Measurements from ENCODE around the gene EEPD1. TPM values are rescaled to one million over a fixed set of nuclear protein-coding genes. Genes with fewer than 3 reads are reported as not detected.

The EEPD1 gene
- total RNA-seq, 1 experiment from 2014 or later = 7.8 TPM

DNA sequence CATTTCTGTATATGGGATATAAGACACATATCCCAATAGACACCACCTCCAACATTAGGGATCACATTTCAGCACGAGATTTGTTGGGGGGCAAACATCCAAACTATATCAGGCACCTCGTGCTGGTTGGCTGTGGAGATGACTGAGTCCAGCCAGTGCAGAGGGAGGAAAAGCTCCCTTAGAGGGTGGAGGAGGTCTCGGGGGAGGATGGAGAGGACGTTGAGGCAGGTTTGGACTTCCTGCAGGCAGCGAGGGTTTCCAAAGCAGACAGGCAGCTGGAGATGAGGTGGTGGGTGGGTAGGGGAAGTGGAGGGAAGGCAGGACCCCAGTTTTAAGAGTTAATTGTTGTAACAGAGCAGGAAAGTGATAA is 56.7 kb downstream of the EEPD1 start:
- CTCF ChIA-PET = interaction anchor here (1.1 kb wide), 1 partner anchor 58 kb away, joined by 3 read pairs; no protein-coding TSS in a partner anchor
- Mint-ChIP-seq H3K9me3 (peaks cover 9% of the 10 kb centered on the region), H3K27me3 (ENCODE audit: low read depth) (no peaks in the 10 kb centered on the region), H3K27ac (no peak overlapping the region), H3K4me3 (no peak overlapping the region), H3K4me1 (peaks cover 52% of the 10 kb centered on the region), H3K36me3 (peaks cover 8% of the 10 kb centered on the region)
- ATAC-seq (no peak), DNase-seq (ENCODE audit: low spot score) (no peak)
- POLR2A ChIA-PET = interaction anchor here (0.6 kb wide), 1 partner anchor 43 kb away, joined by 4 read pairs; no protein-coding TSS in a partner anchor
- peak; percentile 37; the same call in 1 of the 2 replicates for TF ChIP-seq ZNF263 (CRISPR knock-in tag; IDR thresholded peaks at IDR 0.05; ENCODE audit: low read depth)
- TF ChIP-seq, protein P1, sequence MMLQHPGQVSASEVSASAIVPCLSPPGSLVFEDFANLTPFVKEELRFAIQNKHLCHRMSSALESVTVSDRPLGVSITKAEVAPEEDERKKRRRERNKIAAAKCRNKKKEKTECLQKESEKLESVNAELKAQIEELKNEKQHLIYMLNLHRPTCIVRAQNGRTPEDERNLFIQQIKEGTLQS (CRISPR knock-in tag; conservative IDR thresholded peaks at IDR 0.05) = no peak

DNA sequence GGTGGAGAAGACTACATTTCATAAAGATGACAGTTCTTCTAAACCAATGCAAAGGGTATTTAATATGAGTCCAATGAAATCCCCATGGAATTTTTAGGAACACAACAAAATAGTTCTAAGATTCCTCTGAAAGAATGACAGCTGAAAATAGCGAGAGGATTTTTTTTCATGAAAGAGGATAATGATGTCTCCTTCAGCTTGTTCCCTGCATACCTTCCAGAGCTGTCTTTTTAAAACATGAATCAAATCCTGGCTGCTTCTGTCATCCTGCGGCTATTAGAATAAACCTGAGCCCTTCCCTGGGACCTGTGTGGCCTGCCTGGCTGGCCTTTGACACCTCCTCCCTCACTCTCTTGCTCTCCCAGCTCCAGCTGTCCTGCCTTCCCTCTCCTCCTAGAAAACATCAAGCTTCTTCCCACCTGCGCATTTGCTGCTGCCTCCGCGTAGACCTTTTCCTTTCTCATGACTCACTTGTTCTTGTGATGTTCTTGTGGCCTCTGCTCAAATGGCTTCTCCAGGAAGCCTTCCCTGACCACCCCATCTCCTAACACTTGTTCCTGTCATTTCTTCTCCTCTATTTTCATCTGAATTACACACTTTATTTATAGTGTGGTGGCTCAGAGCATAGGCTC is 57.4 kb downstream of the EEPD1 start:
- ChIA-PET POLR2A (no interaction called here), CTCF (interaction anchor here (0.8 kb wide), 1 partner anchor 102 kb away, joined by 3 read pairs; no protein-coding TSS in a partner anchor)
- DNase-seq (ENCODE audit: low spot score) (no peak), ATAC-seq (no peak)
- Mint-ChIP-seq H3K4me3 (no peak overlapping the region), H3K27ac (0 out of 2 replicates have a peak overlapping the region, but pooled peaks have one; percentile 0), H3K9me3 (peaks cover 9% of the 10 kb centered on the region), H3K27me3 (ENCODE audit: low read depth) (no peaks in the 10 kb centered on the region), H3K4me1 (peaks cover 51% of the 10 kb centered on the region), H3K36me3 (peaks cover 8% of the 10 kb centered on the region)
- TF ChIP-seq GABPB1 (CRISPR knock-in tag; IDR thresholded peaks at IDR 0.05) (no peak), SP1 (CRISPR knock-in tag; conservative IDR thresholded peaks at IDR 0.05) (no peak), ZNF138 (CRISPR knock-in tag; conservative IDR thresholded peaks at IDR 0.05) (no peak), ZNF396 (CRISPR knock-in tag; IDR thresholded peaks at IDR 0.05; ENCODE audit: borderline replicate concordance) (no peak), NFYB (CRISPR knock-in tag; conservative IDR thresholded peaks at IDR 0.05; ENCODE audit: low read depth) (no peak), ZNF671 (CRISPR knock-in tag; IDR thresholded peaks at IDR 0.05) (no peak), ZNF416 (CRISPR knock-in tag; IDR thresholded peaks at IDR 0.05) (no peak), ZNF263 (CRISPR knock-in tag; IDR thresholded peaks at IDR 0.05; ENCODE audit: low read depth) (no peak), TCF7 (CRISPR knock-in tag; IDR thresholded peaks at IDR 0.05; ENCODE audit: low read depth) (no peak), SMAD3 (CRISPR knock-in tag; IDR thresholded peaks at IDR 0.05; ENCODE audit: borderline replicate concordance) (no peak), ZNF423 (CRISPR knock-in tag; IDR thresholded peaks at IDR 0.05) (no peak), NFATC4 (CRISPR knock-in tag; IDR thresholded peaks at IDR 0.05) (no peak)
- TF ChIP-seq, protein P2, sequence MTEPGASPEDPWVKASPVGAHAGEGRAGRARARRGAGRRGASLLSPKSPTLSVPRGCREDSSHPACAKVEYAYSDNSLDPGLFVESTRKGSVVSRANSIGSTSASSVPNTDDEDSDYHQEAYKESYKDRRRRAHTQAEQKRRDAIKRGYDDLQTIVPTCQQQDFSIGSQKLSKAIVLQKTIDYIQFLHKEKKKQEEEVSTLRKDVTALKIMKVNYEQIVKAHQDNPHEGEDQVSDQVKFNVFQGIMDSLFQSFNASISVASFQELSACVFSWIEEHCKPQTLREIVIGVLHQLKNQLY (CRISPR knock-in tag; IDR thresholded peaks at IDR 0.05) = no peak
- TF ChIP-seq, protein P3, sequence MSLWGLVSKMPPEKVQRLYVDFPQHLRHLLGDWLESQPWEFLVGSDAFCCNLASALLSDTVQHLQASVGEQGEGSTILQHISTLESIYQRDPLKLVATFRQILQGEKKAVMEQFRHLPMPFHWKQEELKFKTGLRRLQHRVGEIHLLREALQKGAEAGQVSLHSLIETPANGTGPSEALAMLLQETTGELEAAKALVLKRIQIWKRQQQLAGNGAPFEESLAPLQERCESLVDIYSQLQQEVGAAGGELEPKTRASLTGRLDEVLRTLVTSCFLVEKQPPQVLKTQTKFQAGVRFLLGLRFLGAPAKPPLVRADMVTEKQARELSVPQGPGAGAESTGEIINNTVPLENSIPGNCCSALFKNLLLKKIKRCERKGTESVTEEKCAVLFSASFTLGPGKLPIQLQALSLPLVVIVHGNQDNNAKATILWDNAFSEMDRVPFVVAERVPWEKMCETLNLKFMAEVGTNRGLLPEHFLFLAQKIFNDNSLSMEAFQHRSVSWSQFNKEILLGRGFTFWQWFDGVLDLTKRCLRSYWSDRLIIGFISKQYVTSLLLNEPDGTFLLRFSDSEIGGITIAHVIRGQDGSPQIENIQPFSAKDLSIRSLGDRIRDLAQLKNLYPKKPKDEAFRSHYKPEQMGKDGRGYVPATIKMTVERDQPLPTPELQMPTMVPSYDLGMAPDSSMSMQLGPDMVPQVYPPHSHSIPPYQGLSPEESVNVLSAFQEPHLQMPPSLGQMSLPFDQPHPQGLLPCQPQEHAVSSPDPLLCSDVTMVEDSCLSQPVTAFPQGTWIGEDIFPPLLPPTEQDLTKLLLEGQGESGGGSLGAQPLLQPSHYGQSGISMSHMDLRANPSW (CRISPR knock-in tag; conservative IDR thresholded peaks at IDR 0.05; ENCODE audit: low read depth) = no peak

DNA sequence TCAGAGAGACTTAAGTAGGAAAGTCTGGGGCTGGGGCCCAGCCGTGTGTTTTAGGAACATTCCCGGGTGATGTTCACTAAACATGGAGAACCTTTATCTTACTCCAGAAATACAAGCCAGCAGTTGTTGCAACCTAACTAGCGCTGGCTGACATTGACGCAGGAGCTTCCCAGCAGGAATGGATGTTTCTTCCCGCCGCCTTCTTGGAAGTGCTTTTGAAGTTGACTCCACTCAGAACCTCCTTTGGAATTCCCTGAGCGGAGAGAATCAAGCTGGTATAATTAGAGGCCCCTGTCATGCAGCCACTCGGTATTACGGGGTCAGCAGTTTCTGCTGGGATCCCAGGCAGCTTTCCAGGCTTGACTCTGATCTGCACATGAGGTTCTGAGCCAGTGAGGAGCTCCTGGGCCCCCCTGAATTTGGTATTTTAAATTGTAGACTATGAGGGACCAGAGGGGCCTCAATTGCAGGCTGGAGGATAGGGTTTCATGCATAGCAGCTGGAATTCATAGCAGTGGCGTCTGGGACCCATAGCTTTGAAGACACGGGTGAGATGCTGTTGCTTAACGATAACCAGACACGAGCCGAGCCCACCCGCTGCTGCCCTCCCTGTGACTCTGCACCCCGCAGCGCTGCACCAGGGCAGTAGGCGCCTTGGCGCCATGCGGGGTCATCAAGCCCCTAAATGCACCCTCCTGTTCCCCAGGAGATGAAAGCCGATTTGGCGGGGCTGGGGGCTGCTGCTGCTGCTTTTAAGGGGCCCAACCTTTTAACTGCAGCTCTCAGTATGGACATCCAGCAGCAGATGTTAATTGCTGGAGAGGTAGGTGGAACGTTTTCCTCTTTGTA is 61.8 kb downstream of the EEPD1 start:
- peaks cover 8% of the 10 kb centered on the region for H3K36me3 Mint-ChIP-seq
- H3K27me3 Mint-ChIP-seq (ENCODE audit: low read depth) = no peaks in the 10 kb centered on the region
- no peak overlapping the region for H3K4me3 Mint-ChIP-seq
- peaks cover 54% of the 10 kb centered on the region for H3K4me1 Mint-ChIP-seq
- ChIA-PET POLR2A (interaction anchor here (1.0 kb wide), 1 partner anchor 69 kb away, joined by 3 read pairs; no protein-coding TSS in a partner anchor), CTCF (interaction anchor here (0.5 to 1.2 kb wide), 7 partner anchors 10 to 294 kb away, joined by 3 to 7 read pairs (median 3); no protein-coding TSS in a partner anchor)
- peaks cover 20% of the 10 kb centered on the region for H3K9me3 Mint-ChIP-seq
- H3K27ac Mint-ChIP-seq = peak overlapping the region; percentile 85; the same call in 1 of the 2 replicates
- peak; percentile 87 for ATAC-seq
- DNase-seq (ENCODE audit: low spot score) = peak; percentile 20
- no peak for TF ChIP-seq FOXK1 (CRISPR knock-in tag; IDR thresholded peaks at IDR 0.05)
- TF ChIP-seq, protein P4, sequence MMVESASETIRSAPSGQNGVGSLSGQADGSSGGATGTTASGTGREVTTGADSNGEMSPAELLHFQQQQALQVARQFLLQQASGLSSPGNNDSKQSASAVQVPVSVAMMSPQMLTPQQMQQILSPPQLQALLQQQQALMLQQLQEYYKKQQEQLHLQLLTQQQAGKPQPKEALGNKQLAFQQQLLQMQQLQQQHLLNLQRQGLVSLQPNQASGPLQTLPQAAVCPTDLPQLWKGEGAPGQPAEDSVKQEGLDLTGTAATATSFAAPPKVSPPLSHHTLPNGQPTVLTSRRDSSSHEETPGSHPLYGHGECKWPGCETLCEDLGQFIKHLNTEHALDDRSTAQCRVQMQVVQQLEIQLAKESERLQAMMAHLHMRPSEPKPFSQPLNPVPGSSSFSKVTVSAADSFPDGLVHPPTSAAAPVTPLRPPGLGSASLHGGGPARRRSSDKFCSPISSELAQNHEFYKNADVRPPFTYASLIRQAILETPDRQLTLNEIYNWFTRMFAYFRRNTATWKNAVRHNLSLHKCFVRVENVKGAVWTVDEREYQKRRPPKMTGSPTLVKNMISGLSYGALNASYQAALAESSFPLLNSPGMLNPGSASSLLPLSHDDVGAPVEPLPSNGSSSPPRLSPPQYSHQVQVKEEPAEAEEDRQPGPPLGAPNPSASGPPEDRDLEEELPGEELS (CRISPR knock-in tag; IDR thresholded peaks at IDR 0.05) = 0 out of 2 replicates have a peak, but pooled peaks have one; percentile 60
- TF ChIP-seq, protein P1 (CRISPR knock-in tag; conservative IDR thresholded peaks at IDR 0.05) = no peak
- TF ChIP-seq, protein P5, sequence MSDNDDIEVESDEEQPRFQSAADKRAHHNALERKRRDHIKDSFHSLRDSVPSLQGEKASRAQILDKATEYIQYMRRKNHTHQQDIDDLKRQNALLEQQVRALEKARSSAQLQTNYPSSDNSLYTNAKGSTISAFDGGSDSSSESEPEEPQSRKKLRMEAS (CRISPR knock-in tag; IDR thresholded peaks at IDR 0.05) = 0 out of 2 replicates have a peak, but pooled peaks have one; percentile 34
- TF ChIP-seq FOXP1 (CRISPR knock-in tag; IDR thresholded peaks at IDR 0.05; ENCODE audit: borderline replicate concordance) = no peak
- no peak for TF ChIP-seq NR2C2 (CRISPR knock-in tag; IDR thresholded peaks at IDR 0.05)
- peak; percentile 46; the same call in 1 of the 2 replicates for TF ChIP-seq TEAD1 (CRISPR knock-in tag; IDR thresholded peaks at IDR 0.05)
